ENCODE measurements around the gene PAEP. TPM values are rescaled to one million over a fixed set of nuclear protein-coding genes. Genes with fewer than 3 reads are reported as not detected.

PAEP gene
- total RNA-seq, 4 donors from 2014 or later, result not detected

- TF ChIP-seq CTCF (IDR thresholded peaks at IDR 0.05; ENCODE audit: low read depth), result no peak
Measured at GRCh38 chr9:135614821-135615665, 53.5 kb downstream of the PAEP start.

DNA sequence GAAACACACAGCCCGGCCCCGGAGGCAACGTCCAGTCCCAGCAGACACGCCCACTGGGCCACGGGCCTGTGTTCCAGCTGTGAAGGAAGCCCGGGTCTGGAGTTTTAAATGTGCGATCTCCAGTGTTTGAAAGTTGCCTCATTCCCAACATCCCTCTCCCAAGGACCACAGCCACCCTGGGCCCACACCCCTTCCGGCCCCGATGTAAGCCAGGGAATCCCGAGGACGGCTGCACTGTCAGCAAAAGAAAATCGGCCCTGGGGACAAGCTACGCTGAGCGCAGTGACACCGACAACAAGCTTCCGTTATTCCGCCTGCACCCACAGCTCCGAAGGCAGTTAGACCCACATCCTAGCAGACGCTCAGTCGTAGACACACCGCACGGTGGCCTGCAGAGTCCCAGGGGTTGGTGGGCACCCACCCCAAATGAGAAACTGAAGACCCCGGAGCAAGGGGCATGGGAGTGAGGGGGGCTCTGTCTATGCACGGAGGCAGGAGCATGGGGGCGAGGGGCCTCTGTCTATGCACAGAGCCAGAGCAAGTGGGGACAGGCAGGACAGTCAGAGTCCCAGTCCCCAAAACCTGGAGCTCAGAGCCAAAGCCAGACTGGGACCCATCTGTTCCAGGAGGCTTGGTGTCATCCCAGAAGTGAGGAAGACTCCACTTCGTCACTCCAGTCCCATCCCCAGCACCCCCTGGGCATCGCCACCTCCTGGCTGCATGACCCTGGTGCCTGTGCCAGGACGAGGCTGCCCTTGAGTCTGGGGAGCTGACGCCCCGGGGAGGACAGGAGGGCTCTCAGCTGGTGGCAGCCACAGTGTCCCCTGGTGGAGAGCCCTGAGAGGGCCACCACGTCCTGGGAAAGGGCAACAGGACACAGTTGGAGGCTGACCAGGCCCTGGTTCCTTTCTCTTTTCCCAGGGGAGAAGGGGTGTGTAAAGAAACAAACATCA, 54.4 kb downstream of the PAEP start:
- no peak for TF ChIP-seq CTCF (IDR thresholded peaks at IDR 0.05; ENCODE audit: low read depth)

Other genes starting within 250 kb of the PAEP start
- gene PPP1R26, start 82.0 kb upstream of the PAEP start, total RNA-seq, result 10 to 100 TPM in 2 of 4 donors, 1 to 10 TPM in 2; 5.1 to 16.0 (median 11.1) TPM
- 10 to 100 TPM; 20.9 to 26.6 (median 23.3) TPM for gene MRPS2, start 61.1 kb upstream of the PAEP start, total RNA-seq
- not detected for gene LCN1, start 40.3 kb upstream of the PAEP start, total RNA-seq
- gene OBP2A, start 15.6 kb upstream of the PAEP start, total RNA-seq, result not detected
- gene GLT6D1, start 77.8 kb downstream of the PAEP start, total RNA-seq, result not detected
- not detected for gene LCN9, start 101.6 kb downstream of the PAEP start, total RNA-seq
- gene SOHLH1, start 137.7 kb downstream of the PAEP start, total RNA-seq, result not detected
- gene KCNT1, start 140.4 kb downstream of the PAEP start, total RNA-seq, result under 1 TPM in 2 of 4 donors, not detected in 2; 0.33 to 0.51 TPM